Activated CD4-positive, alpha-beta T cell treated with anti-CD3 and anti-CD28 coated beads, Interleukin-2, amount 50 U/mL, for 16 hours (primary cell): ENCODE measurements around the gene OR2L2.
"Not testable (repeated sequence)": the region's sequence is repeated elsewhere in the genome, so short reads cannot be mapped to it uniquely, and the experiment has no call there.

Experiments
- DNase-seq: peaks from one replicate; pipeline ENCODE4 v3.0.0-alpha.2; 2020

The OR2L2 gene

GRCh38 chr1:248029770-248030169, at the start of gene OR2L2:
TSS of gene OR2L2 (plus strand) at chr1:248030070. CDS start at chr1:248038268, 8,198 bp downstream.
- DNase-seq, result no peak

- no peak for DNase-seq
Observed at GRCh38 chr1:247992986-247993385, 36.9 kb upstream of the OR2L2 start.

GRCh38 chr1:247998811-247999210, 31.1 kb upstream of the OR2L2 start:
- no peak for DNase-seq

- DNase-seq, result no peak
Observed at GRCh38 chr1:248000169-248000568, 29.7 kb upstream of the OR2L2 start.

GRCh38 chr1:248007778-248008177, 22.1 kb upstream of the OR2L2 start:
- no peak for DNase-seq

- DNase-seq, result no peak
Observed at GRCh38 chr1:248009681-248010080, 20.2 kb upstream of the OR2L2 start.

- DNase-seq, result no peak
Observed at GRCh38 chr1:248013229-248013710, 16.6 kb upstream of the OR2L2 start, which contains the start of gene OR2L5. TSS of gene OR2L5 (plus strand) at chr1:248013660. CDS start at chr1:248021948, 8,288 bp downstream.

GRCh38 chr1:248015803-248016202, 14.1 kb upstream of the OR2L2 start:
- no peak for DNase-seq

- no peak for DNase-seq
Observed at GRCh38 chr1:248045209-248045608, 15.3 kb downstream of the OR2L2 start.

GRCh38 chr1:248046536-248046935, 16.7 kb downstream of the OR2L2 start, which contains the start of gene OR2L3:
TSS of gene OR2L3 (plus strand) at chr1:248046836. CDS start at chr1:248060682, 13,846 bp downstream.
- DNase-seq, result no peak

- no peak for DNase-seq
Observed at GRCh38 chr1:248047008-248047407, 17.1 kb downstream of the OR2L2 start.

- no peak for DNase-seq
Observed at GRCh38 chr1:248054671-248055070, 24.8 kb downstream of the OR2L2 start.

GRCh38 chr1:248055261-248055660, 25.4 kb downstream of the OR2L2 start:
- DNase-seq, result no peak

GRCh38 chr1:248065071-248065470, 35.2 kb downstream of the OR2L2 start:
- DNase-seq, result no peak

GRCh38 chr1:248065604-248066003, 35.7 kb downstream of the OR2L2 start:
- no peak for DNase-seq

- not testable (repeated sequence) for DNase-seq
Observed at GRCh38 chr1:248083864-248084263, 54.0 kb downstream of the OR2L2 start.
